K562 (cell line): Measurements from ENCODE around the gene NEK5. TPM values are rescaled to one million over a fixed set of nuclear protein-coding genes. Genes with fewer than 3 reads are reported as not detected.

ENCODE experiments used
- CREM ChIP-seq: IDR thresholded peaks from 2 replicates; pipeline ENCODE4 v1.6.1; 2014; ENCODE audit warnings: antibody characterized with exemption, low read depth
- GABPA ChIP-seq: fragments of 200-800 bp; sonication (Bioruptor generic); conservative IDR thresholded peaks from 2 replicates; pipeline ENCODE4 v1.6.1; 2016; ENCODE audit warnings: low read depth, missing genetic modification characterization, missing compliant biosample characterization
- HDGF ChIP-seq: fragments of 450-650 bp; IDR thresholded peaks from 2 replicates; pipeline ENCODE4 v1.6.1; 2016
- IFI16 ChIP-seq: fragments of 250-450 bp; sonication (Bioruptor Pico); IDR thresholded peaks from 2 replicates; pipeline ENCODE4 v2.1.2; 2022; ENCODE audit warnings: mild to moderate bottlenecking, inconsistent platforms
- KDM1A ChIP-seq, 2 experiments: fragments of 450-650 bp; IDR thresholded peaks; 2 replicates each; pipeline ENCODE4 v1.6.1; 2016; ENCODE audit warnings: mild to moderate bottlenecking in 2 of 2
- MAFK ChIP-seq: IDR thresholded peaks from 2 replicates; pipeline ENCODE4 v1.6.1; 2011; ENCODE audit warnings: low read length, improper control_type of control experiment
- NFRKB ChIP-seq: fragments of 450-650 bp; IDR thresholded peaks from 2 replicates; pipeline ENCODE4 v1.6.1; 2016; ENCODE audit warnings: low read depth
- TAF15 ChIP-seq: fragments of 200-400 bp; formaldehyde crosslinking; IDR thresholded peaks from 2 replicates; pipeline ENCODE4 v1.6.1; 2017; ENCODE audit warnings: mild to moderate bottlenecking, low read depth, low read length, moderate library complexity
- TEAD1 ChIP-seq, 2 experiments: fragments of 450-650 bp in 1 of 2; sonication (generic) in 1 of 2; formaldehyde crosslinking; IDR thresholded peaks; 2 replicates each; pipeline versions ENCODE4 v1.4.0 to v1.8.0; 2020 to 2022; ENCODE audit warnings: mild to moderate bottlenecking in 2 of 2, missing genetic modification reagents in 1 of 2
- ZNF668 ChIP-seq: fragments of 250-450 bp; sonication (Bioruptor Pico); IDR thresholded peaks from 2 replicates; pipeline ENCODE4 v1.8.0; 2022; ENCODE audit warnings: mild to moderate bottlenecking, inconsistent platforms
- ZNF75A ChIP-seq: fragments of 450-650 bp; formaldehyde crosslinking; IDR thresholded peaks from 2 replicates; pipeline ENCODE4 v1.4.0; 2020; ENCODE audit warnings: mild to moderate bottlenecking
- ZNF766 ChIP-seq: fragments of 200-800 bp; sonication (Bioruptor generic); conservative IDR thresholded peaks from 2 replicates; pipeline ENCODE4 v1.6.1; 2016; ENCODE audit warnings: missing genetic modification characterization, missing compliant biosample characterization
- ZNF830 ChIP-seq: fragments of 250-450 bp; sonication (Bioruptor Pico); IDR thresholded peaks from 2 replicates; pipeline ENCODE4 v1.5.0; 2021; ENCODE audit warnings: mild to moderate bottlenecking
- polyA plus RNA-seq, 8 experiments: library from polyadenylated mRNA; depleted of rRNA in 4 of 8; stranded (reverse) in 5 of 8; unstranded in 3 of 8; fragments of >200 nt; fragmentation: Nextera tagmentation in 2 of 8; fragmentation: Illumina TruSeq in 1 of 8; extraction: Ambion mirVana in 2 of 8; extraction: Trizol in 1 of 8; gene quantifications; 2 replicates each; pipeline versions ENCODE4 v1.2.1 to v1.2.3, GENCODE V29; 2011 to 2014; ENCODE audit warnings: inconsistent platforms in 1 of 8, missing spikeins in 1 of 8
- total RNA-seq, 7 experiments: library from RNA; depleted of rRNA in 6 of 7; stranded (reverse); fragments of >200 nt in 6 of 7; fragmentation: Illumina TruSeq in 2 of 7; extraction: Trizol in 2 of 7; gene quantifications; 2 replicates each; pipeline versions ENCODE4 v1.2.1 to v1.2.3, GENCODE V29; 2011 to 2021; ENCODE audit warnings: low replicate concordance in 1 of 7
- TF ChIP-seq, protein P1 (sequence below): sonication (generic); formaldehyde crosslinking; IDR thresholded peaks from 2 replicates; pipeline ENCODE4 v1.8.1; 2023; ENCODE audit warnings: missing genetic modification reagents, mild to moderate bottlenecking, borderline replicate concordance
- TF ChIP-seq, protein P2 (sequence below): sonication (generic); formaldehyde crosslinking; IDR thresholded peaks from 2 replicates; pipeline ENCODE4 v1.8.0; 2022; ENCODE audit warnings: missing genetic modification reagents, mild to moderate bottlenecking, borderline replicate concordance
- TF ChIP-seq, protein P3 (sequence below), 2 experiments: IDR thresholded peaks; 2 replicates each; pipeline ENCODE4 v1.6.1; 2012; ENCODE audit warnings: improper control_type of control experiment in 2 of 2, low read depth in 2 of 2, low read length in 2 of 2, borderline replicate concordance in 1 of 2
- TF ChIP-seq, protein P4 (sequence below): fragments of 450-650 bp; IDR thresholded peaks from 2 replicates; pipeline ENCODE4 v1.7.0; 2016; ENCODE audit warnings: borderline replicate concordance

Gene NEK5
- total and polyA plus RNA-seq, 9 of the 15 experiments (the other 6 are each of a cell fraction or from before 2014, with no cell fraction given) = 0.09 to 0.44 (median 0.33) TPM

DNA sequence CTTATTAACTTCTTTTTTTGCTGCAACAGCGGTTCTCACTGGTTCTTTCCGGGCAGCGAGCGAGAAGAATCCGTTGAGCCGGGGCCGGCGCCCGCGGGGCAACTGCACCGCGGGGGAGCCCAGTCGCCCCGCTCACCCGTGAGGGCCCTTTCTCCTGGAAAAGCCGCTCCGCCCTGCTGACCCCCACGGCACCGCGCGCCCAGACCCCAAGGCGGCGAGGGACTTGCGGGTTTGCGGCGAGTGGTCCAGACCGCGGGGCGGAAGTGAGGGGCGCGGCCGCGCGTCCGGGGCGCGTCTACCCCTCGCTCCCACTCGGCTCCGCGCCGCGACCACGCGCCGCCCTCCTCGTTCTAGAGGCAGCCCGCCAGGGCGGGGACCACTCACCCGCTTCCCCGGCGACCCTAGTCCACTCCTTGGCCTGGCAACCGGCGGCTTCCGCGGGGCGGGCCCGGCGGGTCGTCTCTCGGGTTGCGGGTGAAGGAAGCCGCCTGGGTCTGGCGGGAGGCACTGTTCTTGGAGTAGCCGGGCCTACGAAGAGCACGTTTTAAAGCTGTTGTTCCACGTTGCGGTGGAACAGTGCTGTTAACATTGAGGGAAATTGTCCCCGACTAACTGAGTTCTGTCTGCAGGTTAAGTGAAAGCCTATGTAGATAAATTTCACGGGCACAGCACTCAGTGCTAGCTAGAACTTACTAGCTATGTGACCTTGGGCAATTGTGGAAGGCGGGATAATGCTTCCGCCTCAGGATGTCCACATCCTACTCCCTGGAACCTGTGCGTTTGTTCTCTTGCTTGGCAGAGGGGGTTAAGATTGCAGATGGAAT is 30.5 kb upstream of the NEK5 start, which contains the start of gene NEK3 (continued):
- TF ChIP-seq MAFK (no peak), ZNF668 (no peak), ZNF766 (CRISPR knock-in tag) (no peak), NFRKB (no peak), HDGF (no peak), ZNF830 (CRISPR knock-in tag) (no peak), KDM1A (IDR thresholded peaks at IDR 0.05) (no peak), TEAD1 (CRISPR knock-in tag; IDR thresholded peaks at IDR 0.05) (peak in 1 of 2 experiments; percentile 70; a peak in 1 of 4 replicates), IFI16 (CRISPR knock-in tag) (no peak), GABPA (peak; percentile 42; the same call in 1 of the 2 replicates), ZNF75A (no peak), CREM (0 out of 2 replicates have a peak, but pooled peaks have one; percentile 4), TAF15 (no peak)
- TF ChIP-seq, protein P1, sequence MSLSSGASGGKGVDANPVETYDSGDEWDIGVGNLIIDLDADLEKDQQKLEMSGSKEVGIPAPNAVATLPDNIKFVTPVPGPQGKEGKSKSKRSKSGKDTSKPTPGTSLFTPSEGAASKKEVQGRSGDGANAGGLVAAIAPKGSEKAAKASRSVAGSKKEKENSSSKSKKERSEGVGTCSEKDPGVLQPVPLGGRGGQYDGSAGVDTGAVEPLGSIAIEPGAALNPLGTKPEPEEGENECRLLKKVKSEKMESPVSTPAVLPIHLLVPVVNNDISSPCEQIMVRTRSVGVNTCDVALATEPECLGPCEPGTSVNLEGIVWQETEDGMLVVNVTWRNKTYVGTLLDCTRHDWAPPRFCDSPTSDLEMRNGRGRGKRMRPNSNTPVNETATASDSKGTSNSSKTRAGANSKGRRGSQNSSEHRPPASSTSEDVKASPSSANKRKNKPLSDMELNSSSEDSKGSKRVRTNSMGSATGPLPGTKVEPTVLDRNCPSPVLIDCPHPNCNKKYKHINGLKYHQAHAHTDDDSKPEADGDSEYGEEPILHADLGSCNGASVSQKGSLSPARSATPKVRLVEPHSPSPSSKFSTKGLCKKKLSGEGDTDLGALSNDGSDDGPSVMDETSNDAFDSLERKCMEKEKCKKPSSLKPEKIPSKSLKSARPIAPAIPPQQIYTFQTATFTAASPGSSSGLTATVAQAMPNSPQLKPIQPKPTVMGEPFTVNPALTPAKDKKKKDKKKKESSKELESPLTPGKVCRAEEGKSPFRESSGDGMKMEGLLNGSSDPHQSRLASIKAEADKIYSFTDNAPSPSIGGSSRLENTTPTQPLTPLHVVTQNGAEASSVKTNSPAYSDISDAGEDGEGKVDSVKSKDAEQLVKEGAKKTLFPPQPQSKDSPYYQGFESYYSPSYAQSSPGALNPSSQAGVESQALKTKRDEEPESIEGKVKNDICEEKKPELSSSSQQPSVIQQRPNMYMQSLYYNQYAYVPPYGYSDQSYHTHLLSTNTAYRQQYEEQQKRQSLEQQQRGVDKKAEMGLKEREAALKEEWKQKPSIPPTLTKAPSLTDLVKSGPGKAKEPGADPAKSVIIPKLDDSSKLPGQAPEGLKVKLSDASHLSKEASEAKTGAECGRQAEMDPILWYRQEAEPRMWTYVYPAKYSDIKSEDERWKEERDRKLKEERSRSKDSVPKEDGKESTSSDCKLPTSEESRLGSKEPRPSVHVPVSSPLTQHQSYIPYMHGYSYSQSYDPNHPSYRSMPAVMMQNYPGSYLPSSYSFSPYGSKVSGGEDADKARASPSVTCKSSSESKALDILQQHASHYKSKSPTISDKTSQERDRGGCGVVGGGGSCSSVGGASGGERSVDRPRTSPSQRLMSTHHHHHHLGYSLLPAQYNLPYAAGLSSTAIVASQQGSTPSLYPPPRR (CRISPR knock-in tag) = no peak
- TF ChIP-seq, protein P2, sequence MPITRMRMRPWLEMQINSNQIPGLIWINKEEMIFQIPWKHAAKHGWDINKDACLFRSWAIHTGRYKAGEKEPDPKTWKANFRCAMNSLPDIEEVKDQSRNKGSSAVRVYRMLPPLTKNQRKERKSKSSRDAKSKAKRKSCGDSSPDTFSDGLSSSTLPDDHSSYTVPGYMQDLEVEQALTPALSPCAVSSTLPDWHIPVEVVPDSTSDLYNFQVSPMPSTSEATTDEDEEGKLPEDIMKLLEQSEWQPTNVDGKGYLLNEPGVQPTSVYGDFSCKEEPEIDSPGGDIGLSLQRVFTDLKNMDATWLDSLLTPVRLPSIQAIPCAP (CRISPR knock-in tag) = 0 out of 2 replicates have a peak, but pooled peaks have one; percentile 72
- TF ChIP-seq, protein P3, sequence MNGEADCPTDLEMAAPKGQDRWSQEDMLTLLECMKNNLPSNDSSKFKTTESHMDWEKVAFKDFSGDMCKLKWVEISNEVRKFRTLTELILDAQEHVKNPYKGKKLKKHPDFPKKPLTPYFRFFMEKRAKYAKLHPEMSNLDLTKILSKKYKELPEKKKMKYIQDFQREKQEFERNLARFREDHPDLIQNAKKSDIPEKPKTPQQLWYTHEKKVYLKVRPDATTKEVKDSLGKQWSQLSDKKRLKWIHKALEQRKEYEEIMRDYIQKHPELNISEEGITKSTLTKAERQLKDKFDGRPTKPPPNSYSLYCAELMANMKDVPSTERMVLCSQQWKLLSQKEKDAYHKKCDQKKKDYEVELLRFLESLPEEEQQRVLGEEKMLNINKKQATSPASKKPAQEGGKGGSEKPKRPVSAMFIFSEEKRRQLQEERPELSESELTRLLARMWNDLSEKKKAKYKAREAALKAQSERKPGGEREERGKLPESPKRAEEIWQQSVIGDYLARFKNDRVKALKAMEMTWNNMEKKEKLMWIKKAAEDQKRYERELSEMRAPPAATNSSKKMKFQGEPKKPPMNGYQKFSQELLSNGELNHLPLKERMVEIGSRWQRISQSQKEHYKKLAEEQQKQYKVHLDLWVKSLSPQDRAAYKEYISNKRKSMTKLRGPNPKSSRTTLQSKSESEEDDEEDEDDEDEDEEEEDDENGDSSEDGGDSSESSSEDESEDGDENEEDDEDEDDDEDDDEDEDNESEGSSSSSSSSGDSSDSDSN (IDR thresholded peaks at IDR 0.05; ENCODE audit: borderline replicate concordance in 1 of 2, low read depth in 2 of 2, low read length in 2 of 2) = peak in 1 of 2 experiments; percentile 57; a peak in 1 of 4 replicates
- TF ChIP-seq, protein P4, sequence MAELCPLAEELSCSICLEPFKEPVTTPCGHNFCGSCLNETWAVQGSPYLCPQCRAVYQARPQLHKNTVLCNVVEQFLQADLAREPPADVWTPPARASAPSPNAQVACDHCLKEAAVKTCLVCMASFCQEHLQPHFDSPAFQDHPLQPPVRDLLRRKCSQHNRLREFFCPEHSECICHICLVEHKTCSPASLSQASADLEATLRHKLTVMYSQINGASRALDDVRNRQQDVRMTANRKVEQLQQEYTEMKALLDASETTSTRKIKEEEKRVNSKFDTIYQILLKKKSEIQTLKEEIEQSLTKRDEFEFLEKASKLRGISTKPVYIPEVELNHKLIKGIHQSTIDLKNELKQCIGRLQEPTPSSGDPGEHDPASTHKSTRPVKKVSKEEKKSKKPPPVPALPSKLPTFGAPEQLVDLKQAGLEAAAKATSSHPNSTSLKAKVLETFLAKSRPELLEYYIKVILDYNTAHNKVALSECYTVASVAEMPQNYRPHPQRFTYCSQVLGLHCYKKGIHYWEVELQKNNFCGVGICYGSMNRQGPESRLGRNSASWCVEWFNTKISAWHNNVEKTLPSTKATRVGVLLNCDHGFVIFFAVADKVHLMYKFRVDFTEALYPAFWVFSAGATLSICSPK = no peak
